ENCODE data around the gene RGS11. TPM values are rescaled to one million over a fixed set of nuclear protein-coding genes. Genes with fewer than 3 reads are reported as not detected.

RGS11 gene
- total and polyA plus RNA-seq, 2 of the 4 experiments (the other 2 are of a cell fraction): under 0.01 to 0.48 TPM

DNA sequence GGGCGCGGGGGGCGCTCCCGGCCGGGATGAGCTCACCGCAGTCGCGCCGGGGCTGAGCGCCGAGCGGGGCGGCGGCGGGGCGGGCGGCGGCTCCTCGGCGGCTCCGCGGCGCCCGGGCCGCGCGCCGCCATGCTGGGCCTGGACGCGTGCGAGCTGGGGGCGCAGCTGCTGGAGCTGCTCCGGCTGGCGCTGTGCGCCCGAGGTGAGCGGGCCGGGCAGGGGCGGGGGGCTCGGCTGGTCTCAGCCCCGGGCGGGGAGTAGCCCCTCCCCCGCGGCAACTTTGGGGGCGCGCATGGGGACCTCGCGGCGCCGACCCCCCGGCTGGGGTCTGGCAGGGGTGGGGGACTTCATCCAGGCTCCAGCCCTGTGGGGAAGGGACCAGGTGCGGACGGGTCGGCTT lies 4.8 kb upstream of the RGS11 start, which contains the start of gene ARHGDIG:
Gene ARHGDIG (plus strand): TSS at position 40 of the 400 bp plus-strand sequence. CDS start 90 bp downstream, at position 130.
- H4K5ac ChIP-seq (ENCODE audit: low read depth, low read length): no peak within 1 kb of the TSS
- peak within 1 kb of the TSS; percentile 32 for H3K4me3 ChIP-seq (ENCODE audit: insufficient read depth, low read depth, low read length)
- ChIA-PET CTCF (no interaction called here), POLR2A (ENCODE audit: unreplicated experiment) (no interaction called here)
- no peaks in the 10 kb centered on the region for H3K9me1 ChIP-seq (ENCODE audit: insufficient read depth, low read length)
- no peaks in the 10 kb centered on the region for H3K4me1 ChIP-seq (ENCODE audit: control insufficient read depth, insufficient read depth, low read length)
- no TSS peak for BruUV-seq (replicated peaks)
- no peak within 1 kb of the TSS for H2AK5ac ChIP-seq (ENCODE audit: low read depth, low read length)
- H3K23ac ChIP-seq (ENCODE audit: low read depth, low read length): no peak within 1 kb of the TSS
- H4K8ac ChIP-seq (ENCODE audit: low read depth in 2 of 2, low read length in 2 of 2): no peak within 1 kb of the TSS
- TF ChIP-seq, protein P1, sequence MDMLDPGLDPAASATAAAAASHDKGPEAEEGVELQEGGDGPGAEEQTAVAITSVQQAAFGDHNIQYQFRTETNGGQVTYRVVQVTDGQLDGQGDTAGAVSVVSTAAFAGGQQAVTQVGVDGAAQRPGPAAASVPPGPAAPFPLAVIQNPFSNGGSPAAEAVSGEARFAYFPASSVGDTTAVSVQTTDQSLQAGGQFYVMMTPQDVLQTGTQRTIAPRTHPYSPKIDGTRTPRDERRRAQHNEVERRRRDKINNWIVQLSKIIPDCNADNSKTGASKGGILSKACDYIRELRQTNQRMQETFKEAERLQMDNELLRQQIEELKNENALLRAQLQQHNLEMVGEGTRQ (IDR thresholded peaks at IDR 0.05; ENCODE audit: low read depth, low read length): no peak
- no peak for TF ChIP-seq CEBPB (IDR thresholded peaks at IDR 0.05; ENCODE audit: low read depth, low read length)
- TF ChIP-seq, protein P2, sequence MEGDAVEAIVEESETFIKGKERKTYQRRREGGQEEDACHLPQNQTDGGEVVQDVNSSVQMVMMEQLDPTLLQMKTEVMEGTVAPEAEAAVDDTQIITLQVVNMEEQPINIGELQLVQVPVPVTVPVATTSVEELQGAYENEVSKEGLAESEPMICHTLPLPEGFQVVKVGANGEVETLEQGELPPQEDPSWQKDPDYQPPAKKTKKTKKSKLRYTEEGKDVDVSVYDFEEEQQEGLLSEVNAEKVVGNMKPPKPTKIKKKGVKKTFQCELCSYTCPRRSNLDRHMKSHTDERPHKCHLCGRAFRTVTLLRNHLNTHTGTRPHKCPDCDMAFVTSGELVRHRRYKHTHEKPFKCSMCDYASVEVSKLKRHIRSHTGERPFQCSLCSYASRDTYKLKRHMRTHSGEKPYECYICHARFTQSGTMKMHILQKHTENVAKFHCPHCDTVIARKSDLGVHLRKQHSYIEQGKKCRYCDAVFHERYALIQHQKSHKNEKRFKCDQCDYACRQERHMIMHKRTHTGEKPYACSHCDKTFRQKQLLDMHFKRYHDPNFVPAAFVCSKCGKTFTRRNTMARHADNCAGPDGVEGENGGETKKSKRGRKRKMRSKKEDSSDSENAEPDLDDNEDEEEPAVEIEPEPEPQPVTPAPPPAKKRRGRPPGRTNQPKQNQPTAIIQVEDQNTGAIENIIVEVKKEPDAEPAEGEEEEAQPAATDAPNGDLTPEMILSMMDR (conservative IDR thresholded peaks at IDR 0.05; ENCODE audit: low read depth, low read length): no peak
- no peak for TF ChIP-seq POLR2A (IDR thresholded peaks at IDR 0.05; ENCODE audit: low read depth, low read length)
- TF ChIP-seq CHD1 (IDR thresholded peaks at IDR 0.05; ENCODE audit: low read depth, low read length): no peak
- no peak for TF ChIP-seq MAZ (IDR thresholded peaks at IDR 0.05; ENCODE audit: borderline replicate concordance, low read depth, low read length)
- TF ChIP-seq RAD21 (IDR thresholded peaks at IDR 0.05; ENCODE audit: low read length): no peak
- no peak for TF ChIP-seq MAFK (IDR thresholded peaks at IDR 0.05; ENCODE audit: low read depth, low read length)
- no peak for TF ChIP-seq RCOR1 (IDR thresholded peaks at IDR 0.05; ENCODE audit: insufficient replicate concordance, low read length)
- TF ChIP-seq NFE2L2 (IDR thresholded peaks at IDR 0.05; ENCODE audit: low read depth, low read length): no peak
- TF ChIP-seq, protein P3, sequence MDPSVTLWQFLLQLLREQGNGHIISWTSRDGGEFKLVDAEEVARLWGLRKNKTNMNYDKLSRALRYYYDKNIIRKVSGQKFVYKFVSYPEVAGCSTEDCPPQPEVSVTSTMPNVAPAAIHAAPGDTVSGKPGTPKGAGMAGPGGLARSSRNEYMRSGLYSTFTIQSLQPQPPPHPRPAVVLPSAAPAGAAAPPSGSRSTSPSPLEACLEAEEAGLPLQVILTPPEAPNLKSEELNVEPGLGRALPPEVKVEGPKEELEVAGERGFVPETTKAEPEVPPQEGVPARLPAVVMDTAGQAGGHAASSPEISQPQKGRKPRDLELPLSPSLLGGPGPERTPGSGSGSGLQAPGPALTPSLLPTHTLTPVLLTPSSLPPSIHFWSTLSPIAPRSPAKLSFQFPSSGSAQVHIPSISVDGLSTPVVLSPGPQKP (IDR thresholded peaks at IDR 0.05; ENCODE audit: borderline replicate concordance, low read depth, low read length): no peak
- no peak for TF ChIP-seq BHLHE40 (IDR thresholded peaks at IDR 0.05; ENCODE audit: low read depth, low read length)
- TF ChIP-seq MXI1 (IDR thresholded peaks at IDR 0.05; ENCODE audit: borderline replicate concordance, low read depth, low read length): no peak
- no peak for TF ChIP-seq RFX5 (IDR thresholded peaks at IDR 0.05; ENCODE audit: low read depth, low read length)
- H2BK20ac ChIP-seq (ENCODE audit: low read depth, low read length): no peak within 1 kb of the TSS
- H2AFZ ChIP-seq (replicated peaks; ENCODE audit: low read length, poor library complexity): peak within 1 kb of the TSS; percentile 63
- H2BK15ac ChIP-seq (ENCODE audit: low read depth, low read length): no peak within 1 kb of the TSS
- no peak within 1 kb of the TSS for H2BK120ac ChIP-seq (ENCODE audit: low read depth, low read length)
- no peak within 1 kb of the TSS for H4K91ac ChIP-seq (ENCODE audit: insufficient read depth, low read depth, low read length)
- no peaks in the 10 kb centered on the region for H3K9me3 ChIP-seq (ENCODE audit: control insufficient read depth, insufficient read depth, low read length)
- DNase-seq: no peak
- no peak within 1 kb of the TSS for H3K14ac ChIP-seq (replicated peaks; ENCODE audit: low read depth, low read length)
- H4K20me1 ChIP-seq (ENCODE audit: insufficient read depth, low read length): no peaks in the 10 kb centered on the region; the same call in 1 of the 2 replicates
- no peak within 1 kb of the TSS for H3K18ac ChIP-seq (ENCODE audit: low read depth, low read length)
- ATAC-seq (ENCODE audit: low read depth): peak; percentile 62
- no peak within 1 kb of the TSS for H3K27ac ChIP-seq (ENCODE audit: insufficient read depth, low read length)
- H3K4ac ChIP-seq (ENCODE audit: low read depth, low read length): no peak within 1 kb of the TSS
- dilution Hi-C loops (cut with HindIII; ENCODE audit: low sequenced_read_pairs, unreplicated experiment): no loop called here
- H3K79me1 ChIP-seq (ENCODE audit: low read depth in 1 of 2, low read length in 2 of 2): no peaks in the 10 kb centered on the region
- H2AK9ac ChIP-seq (replicated peaks; ENCODE audit: low read depth, low read length, poor library complexity): no peak within 1 kb of the TSS
- in situ Hi-C loops (cut with MboI; ENCODE audit: low sequenced_read_pairs): no loop called here
- H3K56ac ChIP-seq (ENCODE audit: extremely low read depth, insufficient read depth, low read length): no peak within 1 kb of the TSS
- no peak within 1 kb of the TSS for H3K9ac ChIP-seq (ENCODE audit: low read depth, low read length)
- WGBS, 2 experiments (ENCODE audit: extremely low coverage in 2 of 2, insufficient read length in 1 of 2): 0% methylated on average over 17 of the region's 54 CpGs; no CpG with 5 or more reads in 1 of the 2 experiments
- H3K4me2 ChIP-seq (ENCODE audit: low read depth, low read length): peak within 1 kb of the TSS; percentile 46; the same call in 1 of the 2 replicates
- peaks cover 38% of the 10 kb centered on the region for H3K27me3 ChIP-seq (ENCODE audit: control insufficient read depth, insufficient read depth, low read length)
- intact Hi-C loops (cut with micrococcal nuclease): no loop called here
- no peaks in the 10 kb centered on the region for H3K36me3 ChIP-seq (ENCODE audit: control insufficient read depth, insufficient read depth, low read length)
- no peak within 1 kb of the TSS for H2BK5ac ChIP-seq (ENCODE audit: low read depth, low read length, poor library complexity, severe bottlenecking)
